ENCODE measurements around the gene GPC6. TPM values are rescaled to one million over a fixed set of nuclear protein-coding genes. Genes with fewer than 3 reads are reported as not detected.

The GPC6 gene
- total RNA-seq, 1 experiment from 2014 or later, result 0.22 TPM

DNA sequence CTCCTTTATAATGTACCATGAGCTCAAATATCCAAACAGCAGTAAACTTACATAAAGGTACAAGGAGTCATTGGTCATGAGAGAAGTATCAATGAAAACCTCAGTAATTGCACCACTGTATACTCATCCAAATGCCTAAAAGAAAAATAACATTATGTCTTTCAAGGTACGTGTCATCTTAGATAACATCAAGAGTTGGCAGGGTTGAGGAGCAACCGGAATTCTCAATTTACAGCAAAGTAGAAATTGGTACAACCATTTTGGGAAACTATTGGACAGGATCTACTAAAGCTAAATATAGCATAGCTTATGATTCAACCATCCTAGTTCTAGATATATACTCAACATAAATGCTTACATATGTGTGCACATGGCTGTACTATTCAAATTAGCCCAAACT is 502.8 kb downstream of the GPC6 start:
- ChIA-PET POLR2A (no interaction called here), CTCF (no interaction called here), RAD21 (ENCODE audit: low non-redundant PET in 1 of 2, low total read pairs in 2 of 2, uncharacterized antibody in 2 of 2, unreplicated experiment in 2 of 2) (no interaction called here)
- Histone ChIP-seq H3K4me3 (replicated peaks in 1 of 2; ENCODE audit: low read depth in 1 of 2, low read length in 2 of 2) (no peak overlapping the region), H3K27ac (ENCODE audit: low read depth, low read length) (no peak overlapping the region), H3K79me2 (ENCODE audit: insufficient read depth, low read length) (no peaks in the 10 kb centered on the region), H3K4me2 (ENCODE audit: low read length) (no peak overlapping the region), H4K20me1 (ENCODE audit: insufficient read depth) (no peaks in the 10 kb centered on the region), H3K9me3 (ENCODE audit: control insufficient read depth in 1 of 2, insufficient read depth in 1 of 2, low read depth in 1 of 2, low read length in 2 of 2) (peaks cover 24 to 27% of the 10 kb centered on the region in 2 experiments; a peak in 3 of 4 replicates), H3K9me2 (ENCODE audit: insufficient read depth) (no peaks in the 10 kb centered on the region), H3K9ac (ENCODE audit: low read length) (no peak overlapping the region), H3K36me3 (ENCODE audit: control insufficient read depth in 1 of 2, insufficient read depth in 2 of 2, low read length in 2 of 2) (no peaks in the 10 kb centered on the region), H3K27me3 (ENCODE audit: insufficient read depth, low read length) (no peaks in the 10 kb centered on the region), H3K4me1 (ENCODE audit: control insufficient read depth in 1 of 2, insufficient read depth in 2 of 2, low read length in 2 of 2) (no peaks in the 10 kb centered on the region), H2AFZ (ENCODE audit: low read depth, low read length, poor library complexity, severe bottlenecking) (no peak overlapping the region)
- no peak for TF ChIP-seq JUND (IDR thresholded peaks at IDR 0.05)
- ATAC-seq, result no peak
- no peak for DNase-seq (ENCODE audit: low read depth, low spot score)
- intact Hi-C loops (cut with micrococcal nuclease), result no loop called here
- no TSS peak for BruUV-seq (replicated peaks)

DNA sequence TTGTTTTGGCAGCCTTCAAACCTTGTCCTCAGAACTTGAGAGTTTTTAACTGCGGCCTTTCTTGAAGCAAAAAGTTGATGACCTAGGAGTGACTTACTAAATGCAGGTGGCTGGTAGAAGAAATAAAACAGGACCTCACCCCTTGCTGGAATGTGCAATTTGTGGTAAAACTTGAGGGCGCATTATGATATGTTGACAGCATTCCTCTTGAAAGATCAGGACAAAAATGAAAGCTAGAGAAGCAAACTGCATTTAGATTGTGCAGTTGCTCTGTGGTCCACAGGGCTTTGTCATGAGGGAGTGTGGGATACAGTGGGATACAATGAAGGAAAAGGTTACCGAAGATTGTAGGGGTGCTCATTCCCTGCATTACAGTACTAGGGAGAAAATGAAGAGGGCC is 504.2 kb downstream of the GPC6 start:
- ChIA-PET POLR2A (no interaction called here), RAD21 (ENCODE audit: low non-redundant PET in 1 of 2, low total read pairs in 2 of 2, uncharacterized antibody in 2 of 2, unreplicated experiment in 2 of 2) (no interaction called here), CTCF (no interaction called here)
- peaks cover 20 to 29% of the 10 kb centered on the region in 2 experiments; a peak in 3 of 4 replicates for H3K9me3 ChIP-seq (ENCODE audit: control insufficient read depth in 1 of 2, insufficient read depth in 1 of 2, low read depth in 1 of 2, low read length in 2 of 2)
- ATAC-seq (no peak), DNase-seq (ENCODE audit: low read depth, low spot score) (no peak)
- H3K27me3 ChIP-seq (ENCODE audit: insufficient read depth, low read length), result no peaks in the 10 kb centered on the region
- no peak overlapping the region for H3K27ac ChIP-seq (ENCODE audit: low read depth, low read length)
- no peaks in the 10 kb centered on the region for H4K20me1 ChIP-seq (ENCODE audit: insufficient read depth)
- BruUV-seq (replicated peaks), result no TSS peak
- H3K36me3 ChIP-seq (ENCODE audit: control insufficient read depth in 1 of 2, insufficient read depth in 2 of 2, low read length in 2 of 2), result no peaks in the 10 kb centered on the region
- H3K9ac ChIP-seq (ENCODE audit: low read length), result no peak overlapping the region
- no peaks in the 10 kb centered on the region for H3K79me2 ChIP-seq (ENCODE audit: insufficient read depth, low read length)
- H3K9me2 ChIP-seq (ENCODE audit: insufficient read depth), result no peaks in the 10 kb centered on the region
- no peak overlapping the region for H2AFZ ChIP-seq (ENCODE audit: low read depth, low read length, poor library complexity, severe bottlenecking)
- intact Hi-C loops (cut with micrococcal nuclease), result no loop called here
- H3K4me1 ChIP-seq (ENCODE audit: control insufficient read depth in 1 of 2, insufficient read depth in 2 of 2, low read length in 2 of 2), result no peaks in the 10 kb centered on the region
- no peak overlapping the region for H3K4me2 ChIP-seq (ENCODE audit: low read length)
- TF ChIP-seq SRF (IDR thresholded peaks at IDR 0.05; ENCODE audit: low read depth) (no peak), CBX3 (IDR thresholded peaks at IDR 0.05; ENCODE audit: low read depth) (no peak), POLR2AphosphoS5 (IDR thresholded peaks at IDR 0.05; ENCODE audit: low read depth, low read length) (no peak), POLR2A (IDR thresholded peaks at IDR 0.05; ENCODE audit: borderline replicate concordance, extremely low read depth, insufficient read depth, insufficient read length) (no peak), ZNF274 (IDR thresholded peaks at IDR 0.05; ENCODE audit: low read depth, low read length) (no peak), RAD21 (IDR thresholded peaks at IDR 0.05; ENCODE audit: low read depth) (no peak), EGR1 (IDR thresholded peaks at IDR 0.05; ENCODE audit: low read depth) (no peak), JUND (IDR thresholded peaks at IDR 0.05) (no peak)
- TF ChIP-seq, protein P1, sequence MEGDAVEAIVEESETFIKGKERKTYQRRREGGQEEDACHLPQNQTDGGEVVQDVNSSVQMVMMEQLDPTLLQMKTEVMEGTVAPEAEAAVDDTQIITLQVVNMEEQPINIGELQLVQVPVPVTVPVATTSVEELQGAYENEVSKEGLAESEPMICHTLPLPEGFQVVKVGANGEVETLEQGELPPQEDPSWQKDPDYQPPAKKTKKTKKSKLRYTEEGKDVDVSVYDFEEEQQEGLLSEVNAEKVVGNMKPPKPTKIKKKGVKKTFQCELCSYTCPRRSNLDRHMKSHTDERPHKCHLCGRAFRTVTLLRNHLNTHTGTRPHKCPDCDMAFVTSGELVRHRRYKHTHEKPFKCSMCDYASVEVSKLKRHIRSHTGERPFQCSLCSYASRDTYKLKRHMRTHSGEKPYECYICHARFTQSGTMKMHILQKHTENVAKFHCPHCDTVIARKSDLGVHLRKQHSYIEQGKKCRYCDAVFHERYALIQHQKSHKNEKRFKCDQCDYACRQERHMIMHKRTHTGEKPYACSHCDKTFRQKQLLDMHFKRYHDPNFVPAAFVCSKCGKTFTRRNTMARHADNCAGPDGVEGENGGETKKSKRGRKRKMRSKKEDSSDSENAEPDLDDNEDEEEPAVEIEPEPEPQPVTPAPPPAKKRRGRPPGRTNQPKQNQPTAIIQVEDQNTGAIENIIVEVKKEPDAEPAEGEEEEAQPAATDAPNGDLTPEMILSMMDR (IDR thresholded peaks at IDR 0.05 in 2 of 3, conservative IDR thresholded peaks at IDR 0.05 in 1 of 3; ENCODE audit: borderline replicate concordance in 1 of 3, insufficient read depth in 1 of 3, low read depth in 2 of 3, low read length in 2 of 3), result no peak
- TF ChIP-seq, protein P2, sequence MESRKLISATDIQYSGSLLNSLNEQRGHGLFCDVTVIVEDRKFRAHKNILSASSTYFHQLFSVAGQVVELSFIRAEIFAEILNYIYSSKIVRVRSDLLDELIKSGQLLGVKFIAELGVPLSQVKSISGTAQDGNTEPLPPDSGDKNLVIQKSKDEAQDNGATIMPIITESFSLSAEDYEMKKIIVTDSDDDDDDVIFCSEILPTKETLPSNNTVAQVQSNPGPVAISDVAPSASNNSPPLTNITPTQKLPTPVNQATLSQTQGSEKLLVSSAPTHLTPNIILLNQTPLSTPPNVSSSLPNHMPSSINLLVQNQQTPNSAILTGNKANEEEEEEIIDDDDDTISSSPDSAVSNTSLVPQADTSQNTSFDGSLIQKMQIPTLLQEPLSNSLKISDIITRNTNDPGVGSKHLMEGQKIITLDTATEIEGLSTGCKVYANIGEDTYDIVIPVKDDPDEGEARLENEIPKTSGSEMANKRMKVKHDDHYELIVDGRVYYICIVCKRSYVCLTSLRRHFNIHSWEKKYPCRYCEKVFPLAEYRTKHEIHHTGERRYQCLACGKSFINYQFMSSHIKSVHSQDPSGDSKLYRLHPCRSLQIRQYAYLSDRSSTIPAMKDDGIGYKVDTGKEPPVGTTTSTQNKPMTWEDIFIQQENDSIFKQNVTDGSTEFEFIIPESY (IDR thresholded peaks at IDR 0.05; ENCODE audit: extremely low read depth, insufficient replicate concordance, low read length), result no peak
- H3K4me3 ChIP-seq (replicated peaks in 1 of 2; ENCODE audit: low read depth in 1 of 2, low read length in 2 of 2), result no peak overlapping the region
